HG03108 (cell line): ENCODE results near the gene GALE.
"Not testable (repeated sequence)": the region's sequence is repeated elsewhere in the genome, so short reads cannot be mapped to it uniquely, and the experiment has no call there.

Experiments
- ATAC-seq: cut with Tn5 transposase; IDR thresholded peaks from one replicate; pipeline ENCODE4 v1.9.1; 2021; ENCODE audit warnings: moderate library complexity; ENCODE audit not compliant: unreplicated experiment

GALE gene

GRCh38 chr1:23800400-23801337 lies at the start of gene GALE:
Gene GALE (minus strand): TSS chr1:23800754. CDS start chr1:23799007, 1,747 bp downstream.
- peak; percentile 65 for ATAC-seq

- no peak for ATAC-seq
These were observed 48.4 kb upstream of the GALE start for GRCh38 chr1:23848673-23849616.

GRCh38 chr1:23847482-23848095 lies 47.0 kb upstream of the GALE start:
- ATAC-seq, result not testable (repeated sequence)

DNA sequence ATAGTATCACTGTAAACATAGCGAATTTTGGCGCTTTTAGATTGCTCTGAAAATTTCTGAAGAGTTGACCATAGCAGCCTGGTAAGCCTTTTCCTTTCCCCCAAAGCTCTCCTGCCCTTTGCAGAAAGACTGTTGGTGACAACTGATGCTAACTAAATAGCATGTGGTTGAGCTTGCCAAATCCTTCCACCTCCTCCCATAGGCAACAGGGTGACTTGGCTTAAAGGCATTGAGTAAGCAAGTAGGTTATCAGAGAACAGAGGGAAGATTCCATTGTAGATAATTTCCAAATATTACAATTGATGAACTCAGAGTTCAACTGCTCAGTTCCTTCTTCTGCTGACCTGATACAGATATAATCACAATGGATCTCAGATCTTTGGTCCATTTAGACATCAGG lies 44.6 kb upstream of the GALE start:
- ATAC-seq, result no peak

DNA sequence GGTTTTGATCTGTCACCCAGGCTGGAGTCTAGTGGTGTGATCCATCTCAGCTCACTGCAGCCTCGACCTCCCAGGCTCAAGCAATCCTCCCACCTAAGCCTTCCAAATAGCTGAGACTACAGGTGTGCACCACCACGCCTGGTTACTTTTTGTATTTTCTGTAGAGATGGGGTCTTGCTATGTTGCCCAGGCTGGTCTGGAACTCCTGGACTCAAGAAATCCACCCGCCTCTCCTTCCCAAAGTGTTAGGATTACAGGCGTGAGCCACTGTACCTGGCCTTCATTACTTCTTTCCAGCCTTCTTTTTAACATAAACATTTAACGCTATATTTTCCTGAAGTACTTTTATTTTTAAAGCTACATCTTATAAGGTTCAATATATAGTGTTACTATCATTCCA lies 43.1 kb upstream of the GALE start:
- no peak for ATAC-seq

DNA sequence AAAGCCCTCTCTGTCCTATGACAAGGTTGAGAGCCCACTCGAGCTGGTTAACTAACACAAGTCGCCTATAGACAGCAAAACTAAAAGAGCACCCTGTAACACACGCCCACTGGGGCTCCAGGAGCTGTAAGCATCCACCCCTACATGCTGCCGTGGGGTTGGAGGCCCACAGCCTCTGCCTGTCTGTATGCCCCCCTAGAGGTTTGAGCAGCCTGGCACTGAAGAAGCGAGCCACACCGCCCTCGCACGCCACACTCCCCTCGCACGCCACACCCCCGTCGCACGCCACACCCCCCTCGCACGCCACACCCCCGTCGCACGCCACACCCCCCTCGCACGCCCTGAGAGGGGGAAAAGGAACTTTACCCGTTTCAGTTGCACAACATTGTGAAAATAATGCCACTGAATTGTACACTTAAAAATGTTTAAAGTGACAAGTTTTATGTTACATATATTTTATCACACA lies 37.9 kb upstream of the GALE start:
- ATAC-seq, result peak; percentile 56

- ATAC-seq, result no peak
These were observed 37.4 kb upstream of the GALE start for GRCh38 chr1:23837908-23838307.

DNA sequence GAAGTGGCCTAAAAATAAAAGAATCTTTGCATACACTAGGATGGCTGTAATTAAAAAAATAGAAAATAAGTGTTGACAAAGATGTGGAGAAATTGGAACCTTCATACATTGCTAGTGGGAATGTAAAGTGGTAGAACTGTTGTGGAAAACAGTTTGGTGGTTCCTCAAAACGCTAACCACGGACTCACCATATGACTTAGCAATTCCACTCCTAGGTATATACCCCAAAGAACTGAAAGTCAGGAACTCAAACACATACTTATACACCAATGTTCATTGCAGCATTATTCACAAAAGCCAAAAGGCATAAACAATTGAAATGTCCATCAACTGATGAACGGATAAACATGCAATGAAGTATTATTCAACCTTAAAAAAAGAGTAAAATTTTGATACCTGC lies 35.5 kb upstream of the GALE start:
- ATAC-seq, result no peak

DNA sequence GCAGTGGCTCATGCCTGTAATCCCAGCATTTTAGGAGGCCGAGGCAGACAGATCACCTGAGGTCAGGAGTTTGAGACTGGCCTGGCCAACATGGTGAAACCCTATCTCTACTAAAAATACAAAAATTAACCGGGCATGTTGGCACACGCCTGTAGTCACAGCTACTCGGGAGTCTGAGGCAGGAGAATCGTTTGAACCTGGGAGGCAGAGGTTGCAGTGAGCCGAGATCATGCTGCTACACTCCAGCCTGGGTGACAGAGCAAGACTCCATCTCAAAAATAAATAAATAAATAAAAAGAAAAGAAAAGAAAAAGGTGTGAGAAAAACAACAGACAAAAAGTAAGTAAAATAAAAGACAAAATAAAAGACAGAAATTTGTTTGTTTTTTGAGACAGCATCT lies 33.6 kb upstream of the GALE start:
- not testable (repeated sequence) for ATAC-seq

GRCh38 chr1:23827717-23828116 lies 27.2 kb upstream of the GALE start:
- no peak for ATAC-seq

- not testable (repeated sequence) for ATAC-seq
These were observed 26.0 kb upstream of the GALE start for GRCh38 chr1:23826590-23826989.

- ATAC-seq, result no peak
These were observed 25.4 kb upstream of the GALE start for GRCh38 chr1:23825762-23826522.

DNA sequence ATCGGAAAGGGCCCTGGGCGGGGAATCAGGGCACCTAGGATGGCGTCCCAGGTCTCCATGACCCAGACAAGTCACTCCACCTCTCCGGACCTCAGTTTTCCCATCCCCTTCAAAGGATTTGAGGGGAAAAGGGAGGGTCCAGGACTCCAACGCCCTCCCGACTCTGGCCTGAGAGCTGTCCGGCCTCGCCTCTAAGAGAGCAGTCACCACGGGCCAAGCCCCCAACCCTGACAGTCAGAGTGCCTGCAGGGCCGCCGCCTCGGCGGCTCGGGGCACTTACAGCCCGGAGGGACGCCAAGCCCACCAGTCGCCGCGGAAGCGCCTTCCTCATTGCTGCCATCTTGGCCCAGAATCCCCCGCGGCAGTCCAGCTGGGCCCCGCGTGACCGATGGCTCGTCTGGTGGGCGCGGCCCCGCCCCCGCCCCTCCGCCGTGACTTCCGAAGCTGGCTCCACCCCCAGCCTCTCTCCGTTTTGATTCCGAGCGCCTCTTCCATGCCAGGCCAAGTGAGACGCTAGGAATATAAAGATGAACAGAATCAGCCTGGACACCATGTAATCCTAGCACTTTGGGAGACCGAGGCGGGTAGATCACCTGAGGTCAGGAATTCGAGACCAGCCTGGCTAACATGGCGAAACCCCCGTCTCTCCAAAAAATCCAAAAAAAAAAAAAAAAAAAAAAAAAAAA lies 24.7 kb upstream of the GALE start, which contains the start of gene HMGCL:
Gene HMGCL (minus strand): TSS at position 354 of the 686 bp plus-strand sequence. CDS start 14 bp downstream, at position 340.
- ATAC-seq, result peak; percentile 84

DNA sequence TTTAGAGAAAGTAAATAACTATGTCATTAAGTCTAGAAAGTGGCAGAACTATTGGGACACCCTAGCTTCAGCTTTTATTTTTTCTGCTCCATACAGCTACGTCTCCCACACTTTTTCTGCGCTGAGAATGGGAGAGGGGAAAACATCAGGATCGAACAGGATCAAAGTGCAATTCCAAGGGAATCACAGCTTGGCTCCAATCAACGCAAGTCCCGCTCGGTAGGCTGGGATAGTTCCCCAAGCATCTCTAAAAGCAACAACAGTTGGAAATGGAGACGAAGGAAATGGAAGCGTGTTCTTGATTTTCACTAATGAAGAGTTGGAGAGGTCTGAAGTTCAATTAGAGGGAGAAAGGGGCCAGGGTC lies 24.1 kb upstream of the GALE start:
- no peak for ATAC-seq

DNA sequence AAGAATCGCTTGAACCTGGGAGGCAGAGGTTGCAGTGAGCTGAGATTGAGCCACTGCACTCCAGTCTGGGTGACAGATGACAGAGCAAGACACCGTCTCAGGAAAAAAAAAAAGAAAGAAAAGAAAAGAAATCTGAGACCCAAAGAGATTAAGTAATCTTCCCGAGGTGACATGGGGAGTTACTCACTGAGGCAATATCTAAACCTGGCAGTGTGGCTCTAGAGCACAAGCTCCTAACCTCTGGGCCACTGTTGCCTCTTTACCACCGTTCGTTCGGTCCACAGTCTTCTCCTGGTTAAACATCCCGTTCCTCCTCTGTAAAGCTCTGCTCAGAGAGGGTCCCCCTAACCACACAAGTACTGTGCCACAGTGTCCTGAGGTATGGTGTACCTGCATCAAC lies 23.2 kb upstream of the GALE start:
- ATAC-seq, result no peak

- ATAC-seq, result peak; percentile 62
These were observed 17.1 kb upstream of the GALE start for GRCh38 chr1:23817633-23818032.

GRCh38 chr1:23816906-23817305 lies 16.4 kb upstream of the GALE start:
- no peak for ATAC-seq

DNA sequence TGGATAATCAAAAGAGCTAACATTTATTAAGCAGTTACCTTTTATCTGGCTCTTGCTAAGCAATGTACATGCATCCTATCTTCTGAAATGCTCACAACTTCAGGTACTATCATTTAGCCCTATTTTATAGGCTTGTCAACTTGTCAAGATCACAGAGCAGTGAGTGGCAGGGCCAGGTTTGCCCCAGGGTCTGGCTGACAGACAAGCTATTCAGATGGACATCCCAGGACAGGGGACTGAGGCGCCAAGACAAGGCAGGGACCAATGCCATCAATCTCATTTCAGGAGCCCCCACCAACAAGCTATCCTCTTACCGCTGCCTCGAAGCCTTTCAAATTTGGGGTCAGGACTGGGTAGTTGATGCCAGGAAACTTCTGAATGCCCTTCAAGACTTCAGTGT lies 15.8 kb upstream of the GALE start:
- no peak for ATAC-seq

DNA sequence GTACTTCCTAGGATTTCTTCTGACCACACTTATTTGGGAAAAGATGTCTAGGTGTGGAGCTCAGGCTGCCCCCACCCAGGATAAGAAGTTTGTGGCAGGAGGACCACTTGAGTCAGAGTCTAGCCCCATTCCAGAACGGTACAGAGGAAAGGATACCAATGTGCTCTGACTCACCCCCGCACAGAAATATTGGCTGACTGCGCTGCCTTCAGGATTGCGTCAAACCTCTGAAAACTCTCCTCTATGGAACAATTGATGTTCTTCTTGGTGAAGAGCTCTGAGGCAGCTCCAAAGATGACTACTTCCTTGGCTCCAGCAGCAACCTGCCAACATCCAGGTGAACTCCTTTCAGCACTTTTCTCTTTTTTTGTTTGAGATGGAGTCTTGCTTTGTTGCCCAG lies 13.5 kb upstream of the GALE start:
- ATAC-seq, result no peak
